Measurements from ENCODE around the gene KCNK6.

DNA sequence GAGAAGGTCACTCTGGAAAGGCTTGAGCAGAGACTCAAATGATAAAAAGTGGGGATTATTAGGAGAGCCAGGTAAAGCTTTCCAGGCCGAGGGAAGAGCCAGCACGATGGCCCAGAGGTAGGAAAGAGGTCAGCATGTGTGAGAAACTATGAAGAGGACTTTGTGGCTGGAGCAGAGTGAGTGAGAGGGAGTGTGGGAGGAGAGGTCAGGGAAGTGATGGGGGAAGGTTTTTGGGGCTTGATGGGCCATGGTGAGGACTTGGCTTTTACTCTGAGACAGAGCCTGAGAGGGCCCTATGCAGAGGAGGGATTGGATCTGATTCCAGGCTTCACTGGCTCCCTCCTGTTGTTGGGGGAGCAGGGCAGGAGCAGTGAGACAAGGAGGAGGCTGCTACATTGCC is 21.3 kb downstream of the KCNK6 start:
- TF ChIP-seq CTCF (IDR thresholded peaks at IDR 0.05) (no peak), POLR2A (IDR thresholded peaks at IDR 0.05; ENCODE audit: low read depth) (no peak)
